Stimulated activated CD4-positive, alpha-beta T cell treated with anti-CD3 and anti-CD28 coated beads, Interleukin-4, amount 100 ng/mL, for 1 hour (primary cell): ENCODE results near the gene PGD.
"Not testable (repeated sequence)": the region's sequence is repeated elsewhere in the genome, so short reads cannot be mapped to it uniquely, and the experiment has no call there.

Source experiments
- DNase-seq: peaks from one replicate; pipeline ENCODE4 v3.0.0-alpha.2; 2020

The PGD gene

GRCh38 chr1:10399444-10399941, 629 bp downstream of the PGD start:
- DNase-seq: peak; percentile 11

DNA sequence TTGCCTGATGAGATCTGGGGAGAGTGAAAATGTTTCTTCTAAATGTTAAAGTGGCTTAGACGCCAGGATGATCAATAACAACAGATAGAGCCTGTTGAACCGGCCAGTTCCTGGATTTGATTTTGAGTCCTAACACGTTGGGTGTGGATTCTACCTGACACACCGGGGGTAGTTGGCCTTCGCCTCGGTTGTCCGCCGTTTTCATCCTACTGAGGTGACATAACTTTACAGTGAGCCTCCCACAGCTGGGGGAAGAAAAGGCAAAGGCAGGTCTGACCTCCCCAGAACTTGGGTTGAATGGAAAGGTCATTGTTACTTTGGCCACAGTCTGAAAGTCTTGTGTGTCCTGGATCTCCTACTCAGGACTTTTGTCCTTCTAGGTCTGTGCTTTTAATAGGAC, 1.1 kb downstream of the PGD start:
- DNase-seq: no peak

DNA sequence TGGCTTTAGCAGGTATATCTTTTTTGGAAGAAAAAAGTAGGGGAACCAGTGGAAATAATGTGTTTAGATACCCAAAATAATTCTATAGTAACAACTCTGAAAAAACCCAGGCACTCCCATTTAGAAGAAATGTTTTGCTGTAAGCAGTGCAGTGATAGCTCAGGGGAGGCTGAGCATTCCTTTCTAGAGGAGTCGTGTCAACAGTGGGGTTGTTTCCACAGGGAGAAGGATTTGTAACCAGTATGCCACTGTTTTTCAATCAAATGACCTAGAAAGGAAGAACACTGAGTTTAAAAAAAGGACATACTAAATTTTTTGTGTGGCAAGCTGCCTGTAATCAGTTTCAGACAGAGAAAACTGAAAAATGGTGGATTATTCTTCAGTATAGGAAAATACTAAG, 2.4 kb downstream of the PGD start:
- DNase-seq: no peak

DNA sequence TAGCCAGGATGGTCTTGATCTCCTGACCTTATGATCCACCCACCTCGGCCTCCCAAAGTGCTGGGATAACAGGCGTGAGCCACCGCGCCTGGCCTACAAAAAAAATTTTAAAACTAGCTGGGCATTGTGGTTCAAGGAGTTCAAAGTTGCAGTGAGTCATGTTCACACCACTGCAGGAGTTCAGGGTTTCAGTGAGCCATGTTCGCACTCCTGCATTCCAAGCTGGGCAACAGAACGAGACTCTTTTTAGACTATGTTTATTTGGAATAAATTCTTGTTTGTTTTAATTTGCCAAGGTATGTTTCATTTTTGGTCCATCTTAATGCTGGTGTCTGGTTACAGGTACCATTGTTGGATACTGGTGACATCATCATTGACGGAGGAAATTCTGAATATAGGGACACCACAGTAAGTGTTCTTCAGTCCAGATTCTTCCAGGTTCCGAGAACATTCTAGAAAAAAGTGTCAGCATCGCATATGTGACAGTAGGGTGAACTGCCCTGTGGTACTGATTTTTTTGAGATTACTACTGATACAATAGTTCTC, 3.9 kb downstream of the PGD start:
- no peak for DNase-seq

DNA sequence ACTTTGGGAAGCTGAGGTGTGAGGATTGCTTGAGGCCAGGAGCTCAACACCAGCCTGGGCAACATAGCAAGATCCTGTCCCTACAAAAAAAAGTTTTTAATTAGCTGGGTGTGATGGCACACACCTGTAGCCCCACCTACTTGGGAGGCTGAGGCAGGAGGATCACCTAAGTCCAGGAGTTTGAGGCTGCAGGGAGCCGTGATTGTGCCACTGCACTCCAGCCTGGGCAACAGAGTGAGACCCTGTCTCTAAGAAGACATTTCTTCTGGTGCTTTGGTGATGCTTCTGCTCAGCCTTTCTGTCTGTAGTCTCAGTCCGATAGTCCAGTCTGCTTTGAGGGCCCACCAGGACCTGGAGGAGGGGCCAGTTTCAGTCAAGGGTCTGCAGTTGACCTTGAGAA, 8.3 kb downstream of the PGD start:
- no peak for DNase-seq

GRCh38 chr1:10415211-10415930, 16.5 kb downstream of the PGD start:
- DNase-seq: no peak

- DNase-seq: not testable (repeated sequence)
Measured at GRCh38 chr1:10415967-10416366, 17.1 kb downstream of the PGD start.

DNA sequence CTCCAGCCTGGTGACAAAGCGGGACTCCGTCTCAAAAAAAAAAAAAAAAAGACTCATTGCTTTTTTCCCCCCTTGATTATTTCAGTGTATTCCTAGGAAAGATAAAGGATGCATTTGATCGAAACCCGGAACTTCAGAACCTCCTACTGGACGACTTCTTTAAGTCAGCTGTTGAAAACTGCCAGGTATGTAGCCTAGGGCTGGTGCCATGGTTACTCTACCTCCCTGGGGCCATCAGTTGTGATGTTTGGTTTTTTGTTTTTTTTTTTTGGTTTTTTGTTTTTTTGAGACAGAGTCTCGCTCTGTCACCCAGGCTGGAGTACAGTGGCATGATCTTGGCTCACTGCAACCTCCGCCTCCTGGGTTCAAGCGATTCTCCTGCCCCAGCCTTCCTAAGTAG, 19.9 kb downstream of the PGD start:
- DNase-seq: not testable (repeated sequence)

DNA sequence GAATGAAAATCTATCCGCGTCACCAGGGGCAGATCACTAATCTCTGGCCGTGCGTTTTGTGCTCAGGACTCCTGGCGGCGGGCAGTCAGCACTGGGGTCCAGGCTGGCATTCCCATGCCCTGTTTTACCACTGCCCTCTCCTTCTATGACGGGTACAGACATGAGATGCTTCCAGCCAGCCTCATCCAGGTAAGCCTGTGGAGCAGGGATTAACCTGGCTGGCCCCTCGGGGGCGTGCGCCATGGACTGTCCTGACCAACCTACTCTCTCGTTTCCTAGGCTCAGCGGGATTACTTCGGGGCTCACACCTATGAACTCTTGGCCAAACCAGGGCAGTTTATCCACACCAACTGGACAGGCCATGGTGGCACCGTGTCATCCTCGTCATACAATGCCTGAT, 20.5 kb downstream of the PGD start:
- no peak for DNase-seq

GRCh38 chr1:10421637-10422036, 22.8 kb downstream of the PGD start:
- no peak for DNase-seq

DNA sequence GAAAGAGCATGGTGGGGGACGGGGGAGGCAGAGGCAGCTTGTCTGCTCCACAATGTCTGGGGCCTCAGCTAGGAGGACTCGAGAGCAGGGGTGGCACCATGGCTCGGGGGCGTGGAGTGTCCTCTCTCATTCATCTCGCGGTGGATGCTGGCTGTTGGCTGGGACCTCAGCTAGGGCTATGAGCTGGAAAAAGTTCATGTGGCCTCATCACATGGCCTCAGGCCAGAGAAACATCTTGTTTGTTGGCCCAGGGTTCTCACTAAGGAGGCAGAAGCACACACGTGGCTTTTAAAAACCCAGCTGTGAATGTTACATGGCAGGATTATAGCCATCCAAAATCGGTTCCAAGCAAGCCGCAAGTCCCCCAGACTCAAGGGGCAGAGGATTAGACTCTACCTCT, 25.2 kb downstream of the PGD start:
- no peak for DNase-seq

DNA sequence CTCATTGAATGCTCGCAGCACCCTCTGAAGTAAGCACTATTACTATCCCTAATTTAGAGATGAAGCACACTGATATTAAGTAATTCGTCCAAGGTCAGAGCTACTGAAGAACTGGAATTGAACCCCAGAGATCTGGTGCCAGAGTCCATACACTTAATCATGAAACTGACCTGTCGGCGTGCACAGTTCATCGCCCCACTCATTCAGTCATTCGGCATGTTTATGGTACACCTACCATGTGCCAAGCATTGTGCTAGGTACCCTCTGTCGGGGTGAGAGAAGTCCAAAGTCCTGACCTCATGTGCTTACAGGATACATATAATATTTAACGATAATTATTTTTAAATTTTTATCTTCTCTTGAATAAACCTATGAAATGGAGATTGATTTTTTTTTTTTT, 25.8 kb downstream of the PGD start:
- DNase-seq: no peak

- not testable (repeated sequence) for DNase-seq
Measured at GRCh38 chr1:10425826-10426534, 27.1 kb downstream of the PGD start.

DNA sequence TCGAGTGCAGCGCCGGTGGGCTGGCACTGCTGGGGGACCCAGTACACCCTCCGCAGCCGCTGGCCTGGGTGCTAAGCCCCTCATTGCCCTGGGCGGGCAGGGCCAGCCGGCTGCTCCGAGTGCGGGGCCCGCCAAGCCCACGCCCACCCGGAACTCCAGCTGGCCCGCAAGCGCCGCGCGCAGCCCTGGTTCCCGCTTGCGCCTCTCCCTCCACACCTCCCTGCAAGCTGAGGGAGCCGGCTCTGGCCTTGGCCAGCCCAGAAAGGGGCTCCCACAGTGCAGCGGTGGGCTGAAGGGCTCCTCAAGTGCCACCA, 27.6 kb downstream of the PGD start:
- not testable (repeated sequence) for DNase-seq

- no peak for DNase-seq
Measured at GRCh38 chr1:10428984-10429383, 30.1 kb downstream of the PGD start.

GRCh38 chr1:10429868-10430215, 31.0 kb downstream of the PGD start:
- DNase-seq: no peak

DNA sequence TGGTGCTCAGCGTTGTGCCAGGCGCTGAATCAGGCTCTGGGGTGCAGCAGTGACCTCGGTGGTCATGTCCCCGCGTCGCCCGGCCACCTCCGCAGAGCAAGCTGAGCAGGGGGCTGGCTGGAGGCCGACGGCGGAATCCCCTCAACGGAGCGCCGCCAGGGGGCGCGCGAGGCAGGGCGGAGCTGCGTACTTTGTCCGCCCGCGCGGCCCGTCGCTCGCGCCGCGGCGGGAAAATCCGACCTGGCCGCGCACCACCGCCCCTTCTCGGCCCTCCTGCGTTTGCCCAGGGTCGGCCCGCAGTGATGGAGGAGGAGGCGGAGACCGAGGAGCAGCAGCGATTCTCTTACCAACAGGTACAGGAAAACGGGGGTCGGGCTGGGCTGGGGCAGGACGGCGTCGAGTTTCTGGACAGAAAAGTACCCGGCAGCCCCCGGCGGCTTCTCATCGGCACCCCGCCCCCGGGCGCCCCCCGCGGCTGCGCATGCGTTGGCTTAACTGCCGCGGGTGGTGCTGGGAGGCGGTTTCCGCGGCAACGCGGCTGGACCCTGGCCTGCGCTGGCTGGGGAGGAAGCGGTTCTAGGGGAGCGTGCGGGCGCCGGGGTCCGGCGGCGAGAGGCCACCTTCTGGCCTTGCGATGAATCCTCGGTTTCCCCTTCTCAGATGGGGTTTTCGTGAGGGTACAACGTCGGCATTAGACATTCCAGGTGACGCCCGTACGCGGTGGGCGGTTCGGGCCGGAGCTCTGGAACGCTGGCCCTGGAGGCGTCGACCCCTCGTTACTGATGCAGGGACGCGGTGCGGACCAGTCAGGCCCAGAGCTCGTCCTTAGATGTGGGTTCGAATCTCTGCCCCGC, 31.6 kb downstream of the PGD start, which contains the start of gene CENPS:
CENPS (plus strand) TSS at position 218 of the 854 bp plus-strand sequence; CDS start at position 303, 85 bp downstream.
- DNase-seq: peak; percentile 96

DNA sequence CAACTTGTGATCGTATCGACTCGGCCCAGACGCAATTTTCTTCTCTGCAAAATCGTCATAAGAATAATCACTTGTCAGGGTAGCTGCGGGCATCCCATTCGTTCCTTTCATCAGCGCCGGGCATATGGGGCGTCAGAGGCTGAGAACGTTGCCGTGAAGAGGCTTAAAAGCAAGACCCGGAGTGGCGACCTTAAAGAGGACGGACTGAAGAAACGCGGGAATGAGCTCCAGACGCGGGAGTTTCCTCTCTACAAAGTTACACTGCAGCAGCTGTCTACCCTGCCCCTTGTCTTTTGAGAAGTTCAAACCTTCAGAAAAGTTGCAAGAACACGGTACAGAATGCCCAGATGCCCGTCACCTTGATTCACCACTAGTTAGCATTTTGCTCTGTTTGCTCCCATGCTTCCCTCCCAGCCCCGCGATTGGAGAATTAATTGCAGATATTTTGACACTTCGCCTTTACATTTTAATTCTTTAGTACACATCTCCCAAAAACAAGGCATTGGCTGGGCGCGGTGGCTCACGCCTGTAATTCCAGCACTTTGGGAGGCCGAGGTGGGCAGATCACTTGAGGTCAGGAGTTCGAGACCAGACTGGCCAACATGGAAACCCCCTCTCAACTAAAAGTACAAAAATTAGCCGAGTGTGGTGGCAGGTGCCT, 32.3 kb downstream of the PGD start:
- DNase-seq: no peak

GRCh38 chr1:10432910-10433700, 34.2 kb downstream of the PGD start:
- DNase-seq: no peak

- DNase-seq: no peak
Measured at GRCh38 chr1:10433790-10434189, 34.9 kb downstream of the PGD start.

DNA sequence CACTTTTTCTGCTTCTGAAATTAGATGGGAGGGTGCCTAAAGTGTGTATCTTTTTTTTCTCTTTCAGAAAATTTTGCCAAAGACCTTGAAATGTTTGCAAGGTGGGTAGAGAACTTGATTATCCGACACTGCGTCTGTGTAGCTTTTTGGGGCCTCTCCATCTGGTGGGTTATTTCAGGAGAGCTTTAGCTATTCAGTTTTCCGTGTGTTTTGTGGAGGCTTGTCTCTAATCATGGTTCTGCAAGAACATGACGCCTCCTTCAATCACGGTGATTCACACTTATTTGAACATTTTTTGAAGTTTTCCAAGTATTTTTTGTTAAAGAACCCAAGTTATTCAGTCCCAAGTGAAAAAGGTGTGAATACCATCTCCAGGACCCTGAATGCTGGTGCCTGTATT, 35.7 kb downstream of the PGD start:
- no peak for DNase-seq

GRCh38 chr1:10437052-10437451, 38.2 kb downstream of the PGD start:
- DNase-seq: no peak
